ENCODE measurements around the gene FRMD8.

GRCh38 chr11:65382033-65382803 is 4.2 kb upstream of the FRMD8 start, which contains the start of gene SLC25A45:
- TF ChIP-seq SP1 (IDR thresholded peaks at IDR 0.05): peak; percentile 73
- peak; percentile 95 to 97 for TF ChIP-seq JUND (IDR thresholded peaks at IDR 0.05)
- TF ChIP-seq CTCF (IDR thresholded peaks at IDR 0.05; ENCODE audit: low read depth, low read length, missing input control): peak; percentile 61
- peak; percentile 91 for TF ChIP-seq MAX (IDR thresholded peaks at IDR 0.05)
- peak; percentile 35 for TF ChIP-seq ATF3 (IDR thresholded peaks at IDR 0.05)
- TF ChIP-seq REST (IDR thresholded peaks at IDR 0.05): peak; percentile 21
